NCI-H69 (cell line): ENCODE results near the gene SND1.

Source experiments
- DNase-seq: peaks from one replicate; lab custom pipeline; 2025; lab: John Stamatoyannopoulos, UW

Gene SND1

DNA sequence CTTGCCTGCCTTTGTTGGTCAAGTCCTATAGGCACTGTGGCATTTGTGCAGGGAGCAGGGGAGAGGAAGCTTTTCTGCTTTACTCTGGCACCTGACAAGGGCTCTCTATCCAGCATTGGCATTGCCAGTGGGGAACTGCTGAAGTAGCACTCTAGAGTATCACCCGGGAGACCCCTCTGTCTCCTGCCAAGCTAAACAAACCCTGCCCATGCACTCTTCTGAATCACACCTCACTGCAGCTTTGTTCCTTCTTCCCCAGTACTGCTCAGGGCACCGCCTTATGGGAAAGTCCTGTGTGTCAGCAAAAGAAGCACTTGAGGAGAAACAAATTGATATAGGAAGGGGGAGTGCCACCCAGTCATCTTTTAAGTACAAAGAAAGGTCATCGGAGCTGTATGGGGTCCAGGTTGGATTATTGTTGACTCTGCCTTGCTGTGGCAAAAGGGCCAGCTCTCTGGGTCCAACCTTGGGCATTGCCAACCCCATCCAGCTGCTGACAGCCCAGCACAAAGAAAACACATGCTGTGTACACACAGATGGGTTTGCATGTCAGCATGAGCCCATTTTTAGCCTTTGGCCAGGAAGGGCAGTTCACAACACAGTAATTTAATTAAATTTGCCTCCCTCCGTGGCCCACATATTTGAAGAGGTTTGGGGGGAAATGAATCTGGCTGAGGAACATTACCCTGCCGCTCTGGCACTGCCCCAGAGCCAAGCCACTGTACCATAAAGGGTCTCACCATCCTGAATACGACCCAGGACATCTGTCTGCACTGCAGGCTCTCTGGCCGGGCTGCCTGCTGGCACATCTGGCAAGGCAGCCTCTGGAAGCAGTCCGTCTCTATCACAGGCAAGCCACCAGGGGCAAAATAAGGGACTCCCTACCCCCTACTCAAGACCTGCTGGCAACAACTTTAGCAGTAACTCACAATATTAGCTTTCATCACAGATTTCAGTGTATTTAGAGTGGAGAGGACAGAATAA, 366.2 kb downstream of the SND1 start:
- DNase-seq, result peak; percentile 98

DNA sequence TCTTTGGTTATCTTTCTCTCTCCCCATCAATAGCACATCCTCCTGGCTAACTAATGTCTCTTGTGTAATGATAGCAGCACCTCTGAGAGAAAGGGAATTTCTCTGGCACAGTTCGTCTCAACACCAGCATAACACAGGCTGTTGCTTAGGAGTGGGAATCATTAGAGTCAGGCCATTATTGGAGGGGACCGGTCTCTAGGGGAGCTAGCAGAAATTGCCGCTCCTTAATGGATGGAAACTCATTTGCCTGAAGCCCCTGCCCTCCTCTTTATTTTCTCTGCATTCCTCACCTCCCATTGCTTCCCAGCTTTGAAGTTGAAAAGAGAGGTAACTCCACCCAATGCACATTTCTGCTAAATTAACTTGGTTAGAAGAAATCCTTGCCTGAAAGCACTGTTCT, 367.3 kb downstream of the SND1 start:
- DNase-seq, result peak; percentile 33

DNA sequence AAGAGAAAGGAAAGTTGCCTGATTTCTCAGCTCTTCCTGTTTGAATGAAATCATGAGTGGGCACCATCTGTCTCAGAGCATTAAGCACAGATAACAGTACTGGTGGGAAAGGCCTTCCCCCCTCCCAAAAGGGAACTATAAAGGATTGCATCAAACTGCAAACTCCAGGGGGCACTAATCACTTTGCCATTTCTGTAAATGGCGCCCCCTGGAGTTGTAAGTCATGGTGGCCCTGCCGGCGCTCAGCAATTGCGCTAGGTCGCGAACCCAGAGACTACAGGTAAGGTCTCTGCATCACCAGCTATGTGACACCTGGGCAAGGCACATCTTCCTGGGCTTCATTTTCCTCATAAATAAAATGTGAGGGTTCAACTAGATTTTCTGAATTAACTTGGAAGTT, 368.2 kb downstream of the SND1 start:
- peak; percentile 65 for DNase-seq

DNA sequence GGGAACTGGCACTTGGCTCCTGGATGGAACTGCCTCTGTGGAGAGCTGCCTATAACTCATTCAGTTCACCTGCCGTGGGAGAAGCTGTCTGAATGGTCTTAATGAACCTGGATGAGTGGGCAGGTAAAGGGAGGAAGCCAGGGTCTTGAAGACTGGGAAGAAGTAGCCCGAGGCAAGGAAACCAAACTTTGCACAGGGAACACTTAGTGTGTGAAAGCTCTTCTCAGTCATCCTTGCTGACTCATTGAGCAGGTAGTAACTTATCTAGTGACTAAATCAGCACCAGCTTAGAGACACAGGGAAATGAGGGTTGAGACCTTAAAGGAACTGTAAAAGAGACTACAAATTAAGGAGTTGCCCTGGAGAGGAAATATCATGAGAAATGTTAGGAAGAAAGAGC, 369.4 kb downstream of the SND1 start:
- no peak for DNase-seq

DNA sequence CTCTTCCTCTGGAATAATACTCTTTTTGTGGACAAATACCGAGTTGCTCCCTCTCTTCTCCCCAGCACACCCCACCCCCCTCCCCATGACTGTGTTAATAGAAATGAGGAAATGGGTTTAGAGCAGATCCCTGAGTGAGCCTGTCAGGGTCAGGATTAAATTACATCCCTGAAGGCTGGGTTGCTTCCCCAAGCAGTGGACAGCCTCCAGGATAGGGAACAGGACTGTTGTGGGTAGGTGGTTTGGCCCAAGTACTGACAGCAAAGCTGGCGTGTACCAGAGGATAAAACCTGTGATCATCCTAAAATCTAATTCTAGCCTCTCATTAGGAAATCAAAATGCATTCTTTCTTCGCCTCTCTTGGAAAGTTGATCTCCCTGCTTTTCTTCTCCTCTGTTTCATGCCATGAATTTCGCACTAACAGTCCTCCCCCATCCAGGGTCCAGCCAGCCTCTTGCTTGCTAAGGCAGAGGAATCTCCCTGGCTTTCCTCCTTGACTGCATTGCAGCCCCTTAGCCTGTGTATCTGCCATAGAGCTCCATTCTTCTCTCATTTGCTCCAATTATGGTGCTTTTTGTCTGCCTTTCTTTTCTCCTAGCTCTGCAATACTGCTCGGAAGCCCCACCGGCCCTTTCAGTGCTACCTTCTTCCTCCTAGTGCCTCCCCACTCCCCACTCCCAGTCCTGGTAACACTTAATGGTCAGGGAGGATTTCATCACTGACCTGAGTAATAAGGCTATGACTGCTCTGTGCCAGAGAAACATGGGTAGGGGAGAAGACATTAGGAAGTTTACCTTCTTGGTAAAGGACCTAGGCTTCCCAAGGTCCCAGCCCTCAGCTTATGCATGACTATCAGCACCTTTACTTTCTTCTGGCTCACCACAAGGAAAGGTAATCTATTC, 370.9 kb downstream of the SND1 start:
- peak; percentile 34 for DNase-seq

DNA sequence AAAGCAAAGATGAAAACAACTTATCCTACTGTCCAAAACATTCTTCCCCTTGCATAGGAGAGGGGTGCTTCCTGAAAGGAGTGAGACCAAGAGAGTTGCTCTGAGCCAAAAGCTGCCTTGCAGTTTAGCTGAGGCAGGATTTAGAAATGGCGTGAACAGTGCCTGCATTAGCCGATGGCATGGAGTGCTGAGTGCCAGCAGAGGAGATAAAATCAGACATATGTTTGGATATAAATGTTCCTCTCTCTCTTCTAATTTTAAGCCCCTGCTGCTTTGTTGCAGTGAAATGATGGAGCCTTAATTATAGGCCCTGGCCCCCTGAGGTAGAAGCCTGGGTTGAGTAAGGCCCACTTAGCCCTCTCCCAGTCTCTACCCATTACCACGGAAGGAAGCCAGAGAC, 372.2 kb downstream of the SND1 start:
- DNase-seq, result peak; percentile 79

DNA sequence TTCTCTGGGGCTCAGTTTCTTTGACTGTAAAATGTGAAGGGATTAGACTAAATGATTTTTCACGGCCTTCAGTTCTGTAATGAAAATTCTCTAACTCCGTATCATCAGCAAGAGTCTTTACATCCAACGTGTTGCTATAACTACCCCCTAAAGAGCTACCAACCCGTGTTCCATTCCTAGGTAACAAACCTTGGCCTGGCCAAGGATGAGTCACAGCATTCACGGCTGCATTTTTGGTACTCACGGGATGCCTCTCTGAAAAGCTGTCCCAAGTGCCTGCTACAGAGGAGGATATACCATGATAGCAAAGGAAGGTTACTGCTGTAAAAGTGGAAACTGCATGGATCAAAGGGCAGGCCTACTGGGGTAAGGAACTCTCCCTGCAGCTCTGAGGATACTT, 373.4 kb downstream of the SND1 start:
- DNase-seq, result no peak

DNA sequence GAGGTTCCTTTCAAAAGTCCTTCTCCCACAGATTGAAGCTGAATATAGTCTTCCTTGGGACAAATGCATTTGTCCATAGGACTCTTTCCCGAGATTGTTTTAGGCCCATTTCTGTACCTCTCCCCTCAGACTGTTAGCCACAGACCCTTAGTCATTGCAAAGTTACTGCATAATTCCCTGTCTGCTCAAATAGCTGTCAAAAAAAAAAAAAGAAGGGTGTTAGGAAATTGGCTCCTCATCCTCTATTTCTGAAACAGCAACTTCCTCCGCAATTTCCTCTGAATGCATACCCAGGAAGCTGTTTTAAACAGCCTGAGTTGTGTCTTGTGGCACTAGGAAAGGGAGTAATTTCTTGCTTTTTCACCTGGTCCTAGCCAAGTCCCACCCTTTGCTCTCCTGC, 373.8 kb downstream of the SND1 start:
- no peak for DNase-seq

DNA sequence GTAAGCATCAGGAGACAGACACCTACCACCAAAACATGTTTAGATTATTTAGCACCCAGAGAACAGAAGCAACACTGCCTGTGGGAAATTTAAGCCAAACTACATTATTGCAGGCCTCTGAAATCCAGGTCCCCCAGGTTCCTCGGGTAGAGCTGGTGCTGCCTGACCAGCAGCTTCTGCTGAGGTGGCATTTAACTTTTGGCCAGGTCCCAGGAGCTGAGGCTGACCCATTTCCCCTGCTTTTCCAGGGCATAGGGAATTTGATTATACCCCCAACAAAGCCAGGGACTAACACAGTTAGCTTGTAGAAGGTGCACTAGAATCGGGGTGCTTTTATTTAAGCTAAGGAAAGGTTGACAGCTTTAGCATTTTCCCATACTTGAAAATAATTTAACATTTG, 374.6 kb downstream of the SND1 start:
- DNase-seq, result no peak

DNA sequence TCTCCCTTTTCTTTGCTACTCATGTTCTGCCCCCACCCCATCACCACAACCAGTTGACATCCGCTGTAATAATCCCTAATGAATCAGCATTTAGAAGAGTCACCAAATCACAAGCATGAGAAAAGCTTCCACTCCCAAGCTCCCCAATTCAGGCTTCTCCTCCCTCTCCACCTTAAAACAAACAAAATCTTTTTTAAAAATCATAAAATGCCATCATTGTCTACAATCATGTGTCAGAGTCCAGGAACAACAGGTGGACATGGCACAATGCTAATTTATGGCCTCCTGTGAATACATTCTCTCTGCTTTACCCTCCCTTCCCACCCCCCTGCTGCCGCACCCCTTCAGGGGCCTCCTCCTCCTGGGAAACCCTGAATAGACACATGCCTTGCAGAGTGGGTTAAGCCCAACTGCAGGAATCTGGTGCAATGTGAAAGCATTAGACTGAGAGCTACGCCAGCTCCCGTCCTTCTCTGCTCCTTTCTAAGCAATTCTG, 375.5 kb downstream of the SND1 start:
- peak; percentile 69 for DNase-seq

DNA sequence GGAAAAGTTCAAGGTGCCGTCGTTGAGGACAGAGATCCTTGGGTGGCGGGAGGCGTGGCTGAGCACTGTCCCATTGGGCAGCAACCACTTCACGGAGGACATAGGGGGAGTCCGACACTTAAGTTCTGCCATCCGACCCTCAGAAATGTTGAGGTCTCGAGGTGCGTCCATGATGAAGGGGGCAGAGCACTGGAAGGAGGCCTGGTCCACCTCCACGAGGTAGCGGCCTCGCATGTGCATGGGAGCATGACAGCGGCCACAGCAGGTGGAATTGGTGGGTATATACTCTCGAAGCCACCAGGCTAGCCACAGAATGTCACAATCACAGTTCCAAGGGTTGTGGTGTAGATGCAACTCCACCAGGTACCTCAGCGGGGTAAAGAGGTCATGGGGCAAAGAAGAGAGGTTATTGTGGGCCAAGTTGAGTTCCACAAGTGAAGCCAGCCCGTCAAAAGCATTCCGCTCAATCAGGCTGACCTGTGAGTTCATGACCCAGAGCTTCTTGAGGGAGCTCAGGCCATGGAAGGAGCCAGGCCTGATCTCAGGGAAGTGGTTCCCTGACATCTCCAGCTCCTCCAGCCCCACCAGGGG, 377.5 kb downstream of the SND1 start:
- no peak for DNase-seq

DNA sequence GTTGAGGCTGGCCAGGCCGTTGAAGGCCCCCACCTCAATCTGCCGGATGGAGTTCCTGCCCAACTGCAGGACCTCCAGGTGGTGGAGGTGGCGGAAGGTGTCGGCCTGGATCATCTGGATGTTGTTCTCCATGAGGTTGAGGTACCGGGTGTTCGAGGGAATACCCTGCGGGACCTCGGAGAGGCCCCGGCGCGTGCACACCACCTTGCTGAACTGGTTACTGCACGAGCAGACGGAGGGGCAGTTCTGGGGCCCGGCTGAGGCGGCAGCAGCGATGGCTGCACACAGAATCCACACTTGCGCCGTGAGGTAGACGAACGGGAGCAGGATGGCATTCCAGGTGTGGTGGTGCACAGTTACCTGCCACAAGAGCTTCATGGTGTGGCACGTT, 378.3 kb downstream of the SND1 start:
- no peak for DNase-seq

DNA sequence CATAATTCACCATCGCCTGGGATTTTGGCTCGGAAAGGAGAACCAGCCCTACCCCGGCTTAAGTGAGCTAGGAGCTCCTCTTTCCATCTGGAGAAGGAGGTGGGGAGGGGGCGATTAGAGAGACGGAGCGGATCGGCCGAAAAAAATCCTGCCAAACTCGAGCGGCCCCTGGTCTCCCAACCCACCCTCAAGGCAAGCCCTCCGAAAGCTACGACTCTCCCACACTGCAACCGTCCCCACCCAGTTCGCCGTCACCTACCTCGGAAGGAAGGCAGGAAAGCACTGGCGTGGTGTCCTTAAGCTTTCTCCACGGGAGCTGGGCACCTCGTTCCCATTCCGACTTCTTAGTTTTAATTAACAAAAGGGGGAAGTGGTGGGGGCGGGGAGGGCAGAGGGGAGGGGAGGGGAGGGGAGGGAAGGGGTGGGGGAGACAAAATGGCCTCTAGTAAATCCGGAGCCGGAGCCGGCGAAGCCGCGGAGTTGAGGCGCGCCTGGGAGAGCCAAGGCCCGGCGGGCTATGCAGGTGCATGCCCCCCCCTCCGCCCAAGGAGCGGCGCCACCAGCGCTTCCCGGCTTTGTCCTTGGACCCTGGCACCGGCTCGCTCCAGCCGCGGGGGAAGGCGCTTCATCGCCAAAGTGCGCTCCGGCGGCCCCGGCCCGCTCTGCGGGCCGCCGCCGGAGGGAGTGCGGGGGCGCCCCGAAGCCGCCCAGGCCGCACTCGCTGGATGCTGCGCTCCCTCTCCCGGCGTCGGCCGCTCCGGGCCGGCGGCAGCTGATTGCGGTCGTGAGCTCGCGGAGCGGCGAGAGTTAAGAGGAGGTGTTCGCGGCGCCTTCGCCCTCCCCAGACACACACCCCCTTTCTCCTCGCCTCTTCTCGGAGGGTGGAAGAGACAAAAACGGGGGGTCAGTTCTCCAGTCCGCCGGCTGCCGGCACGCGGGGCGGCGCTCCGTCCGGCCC, 378.9 kb downstream of the SND1 start, which contains the start of gene LRRC4:
Gene LRRC4 (minus strand): TSS at position 784 of the 958 bp plus-strand sequence. CDS start 797 bp downstream, outside the sequence.
- peak; percentile 80 for DNase-seq

DNA sequence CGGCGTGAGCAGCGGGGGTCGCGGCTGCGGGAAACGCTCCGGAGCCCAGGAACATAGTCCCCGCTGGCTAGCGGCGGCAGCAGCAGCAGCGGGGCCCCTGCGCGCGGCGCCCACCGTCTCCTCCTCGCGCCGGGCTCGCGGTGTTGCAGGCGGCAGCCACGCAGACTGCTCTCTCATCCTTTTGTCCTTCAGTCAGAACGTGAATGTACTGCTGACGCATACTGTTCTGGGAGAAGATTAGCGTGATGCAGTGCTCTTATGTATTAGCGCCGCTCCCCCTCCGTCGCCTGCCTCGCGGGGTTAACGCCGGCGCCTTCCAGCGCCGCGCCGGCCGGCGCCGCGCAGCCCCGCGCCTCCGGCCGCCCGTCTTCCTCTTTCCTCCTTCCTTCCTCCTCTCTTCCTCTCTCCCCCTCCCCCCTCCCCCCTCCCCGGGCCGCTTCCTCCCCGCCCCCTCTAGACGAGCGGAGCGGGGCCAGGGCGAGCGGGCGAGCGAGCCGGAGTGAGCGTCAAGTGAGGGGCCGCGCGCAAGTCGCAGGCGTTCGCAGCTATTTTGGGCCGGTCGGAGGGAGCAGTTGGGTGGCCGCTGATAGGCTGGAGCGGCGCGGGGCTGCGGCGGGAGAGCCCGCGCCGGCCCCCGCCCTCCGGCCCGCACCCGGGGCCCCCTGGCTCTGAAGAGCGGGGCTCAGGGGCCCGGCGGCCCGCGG, 380.1 kb downstream of the SND1 start:
- DNase-seq, result peak; percentile 86

DNA sequence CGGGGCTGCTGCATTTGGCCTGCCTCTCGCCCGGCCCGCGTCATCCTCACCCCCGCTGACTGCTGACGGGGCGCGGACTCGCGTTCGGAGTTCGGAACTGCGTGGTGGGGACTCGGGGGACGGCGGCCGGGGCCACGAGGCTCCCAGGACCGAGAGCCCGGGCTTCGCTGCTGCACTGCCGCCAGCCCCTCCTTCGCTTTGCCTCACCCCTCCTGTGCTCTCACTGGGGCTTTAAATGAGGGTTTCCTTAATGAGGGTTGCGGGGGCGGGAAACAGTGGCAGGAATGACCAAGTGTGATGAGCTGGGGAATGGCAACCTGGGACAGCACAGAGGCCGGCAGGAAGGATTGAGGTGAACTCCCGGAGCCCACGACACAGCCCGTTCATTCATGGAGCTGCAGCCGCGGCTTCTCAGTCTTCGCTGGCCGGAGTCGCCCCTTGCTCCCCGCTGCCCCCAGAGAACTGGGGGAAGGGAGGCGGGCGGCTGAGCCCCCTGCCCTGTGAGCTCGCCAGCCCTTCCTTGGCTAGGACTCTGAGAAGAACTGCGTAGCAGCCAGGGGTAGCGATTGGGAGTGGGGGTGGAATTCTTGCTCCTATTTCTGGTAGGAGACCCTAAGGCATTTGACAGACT, 380.7 kb downstream of the SND1 start:
- DNase-seq, result peak; percentile 56

DNA sequence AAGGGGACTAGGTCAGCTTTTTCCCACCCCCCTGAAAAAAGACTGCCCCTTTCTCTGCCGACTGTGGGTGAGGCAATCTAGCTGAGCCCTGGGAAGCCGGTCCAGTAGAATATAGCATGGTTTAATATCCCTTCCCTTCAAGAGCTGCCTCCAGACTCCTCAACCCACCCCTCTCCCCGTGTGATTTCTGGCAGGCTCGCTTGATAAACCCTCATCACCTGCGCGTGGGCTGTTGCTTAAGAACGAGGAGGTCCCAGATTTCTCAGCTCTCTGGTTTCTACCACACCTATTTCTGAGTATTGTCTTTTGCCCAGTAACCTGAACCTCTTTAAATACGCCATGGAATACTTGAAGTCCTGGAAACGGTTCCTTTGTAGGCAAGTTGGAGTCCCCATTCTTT, 381.3 kb downstream of the SND1 start:
- DNase-seq, result no peak

DNA sequence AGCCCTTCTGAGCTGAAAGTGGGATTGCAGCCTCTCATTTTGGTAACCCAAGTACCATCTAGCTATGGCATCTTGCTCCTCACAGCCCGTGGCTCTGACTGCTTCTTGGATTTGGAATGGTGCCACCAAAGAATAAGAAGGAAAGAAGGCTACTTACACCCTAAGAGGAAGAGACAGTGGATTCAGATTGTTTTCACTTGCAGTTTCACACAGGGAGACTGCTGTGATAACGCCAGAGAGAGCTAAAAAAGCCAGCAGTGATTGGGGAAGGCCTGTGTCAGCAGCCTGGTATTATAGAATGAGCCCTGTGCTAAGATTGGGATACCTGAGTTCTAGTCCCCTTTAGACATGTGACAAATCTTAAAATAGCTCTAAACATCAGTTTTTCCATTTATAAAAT, 382.8 kb downstream of the SND1 start:
- no peak for DNase-seq

DNA sequence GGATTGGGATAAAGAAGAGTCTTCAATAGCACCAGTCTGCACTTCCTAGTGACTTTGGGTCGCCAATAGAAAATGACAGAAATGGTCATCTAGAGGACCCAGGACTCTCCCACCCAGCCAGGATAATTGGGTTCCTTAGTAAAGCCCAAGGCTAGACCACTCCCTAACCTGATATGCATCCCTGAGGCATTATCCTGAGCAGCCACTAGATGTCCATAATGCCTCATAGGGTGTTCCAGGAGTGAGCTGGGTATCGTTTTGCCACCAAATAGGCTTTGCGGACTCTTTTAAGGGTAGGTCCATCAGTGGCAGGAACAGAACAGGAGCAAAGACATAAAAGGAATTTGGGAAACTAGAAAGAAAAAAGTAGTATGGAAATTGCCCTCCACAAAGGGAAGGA, 383.7 kb downstream of the SND1 start:
- DNase-seq, result peak; percentile 82

DNA sequence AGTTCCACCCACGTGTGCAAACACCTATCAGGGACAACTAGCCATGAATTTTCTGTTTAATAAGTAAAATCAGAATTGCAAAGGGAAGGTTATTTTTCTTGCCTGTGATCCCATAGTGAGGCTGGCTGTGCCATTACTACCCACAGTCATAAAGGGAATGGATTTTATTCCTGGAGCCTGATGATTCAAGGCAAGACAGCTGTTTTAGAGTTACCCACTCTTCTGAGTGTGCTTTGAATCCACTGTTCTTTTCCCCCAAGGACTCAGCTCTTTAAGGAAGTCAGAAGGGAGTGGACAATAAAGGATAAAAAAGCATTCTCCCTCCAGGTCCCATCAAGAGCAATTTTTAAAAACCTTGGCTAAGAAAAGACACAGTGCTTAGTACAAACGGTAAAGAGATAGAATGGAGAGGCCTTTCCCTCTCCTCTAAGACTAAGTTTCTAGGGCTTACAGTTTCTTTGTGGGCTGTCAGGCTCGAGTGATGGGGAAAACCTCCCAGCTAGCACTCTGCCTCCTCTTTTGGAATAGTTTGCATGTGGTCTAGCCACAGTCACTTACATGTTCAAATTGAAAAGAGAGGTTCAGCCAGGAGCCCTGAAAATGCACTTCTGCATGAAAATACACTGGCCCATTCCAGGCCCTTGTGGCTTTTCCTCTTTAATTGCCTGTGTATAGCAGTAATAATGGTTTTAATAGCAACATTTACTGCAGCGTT, 384.4 kb downstream of the SND1 start:
- DNase-seq, result no peak
